AG04450 (cell line): ENCODE data around the gene WDR27. TPM values are rescaled to one million over a fixed set of nuclear protein-coding genes. Genes with fewer than 3 reads are reported as not detected.

Source experiments
- CTCF ChIA-PET: fragments of 300-600, 350-600 bp; formaldehyde crosslinking; extraction: SDS; loops from one replicate; lab custom pipeline; 2022; ENCODE audit warnings: antibody characterized with exemption, inconsistent platforms; lab: Charles Lee
- POLR2A ChIA-PET: fragments of 350-600 bp; formaldehyde crosslinking; extraction: SDS; loops from one replicate; lab custom pipeline; 2021; ENCODE audit warnings: antibody characterized with exemption, inconsistent platforms; lab: Yijun Ruan, JAX
- DNase-seq: peaks from one replicate; pipeline ENCODE4 v3.0.0-alpha.2; 2011; ENCODE audit warnings: low read depth, low spot score
- H3K27ac ChIP-seq: one replicate; pipeline ENCODE4 v1.5.1; 2012; ENCODE audit warnings: low read depth, low read length, control low read depth
- H3K27me3 ChIP-seq: one replicate; pipeline ENCODE4 v1.6.0; 2012; ENCODE audit warnings: low read length; ENCODE audit not compliant: control insufficient read depth, insufficient read depth
- H3K4me3 ChIP-seq: 2 replicates; pipeline ENCODE4 v1.5.1; 2011; ENCODE audit warnings: mild to moderate bottlenecking, low read depth, low read length, control low read depth
- H3K9me3 ChIP-seq: 2 replicates; pipeline ENCODE4 v1.5.1; 2012; ENCODE audit warnings: low read length; ENCODE audit not compliant: control insufficient read depth, insufficient read depth
- polyA plus RNA-seq: library from polyadenylated mRNA; depleted of rRNA; stranded (reverse); fragments of >200 nt; gene quantifications from 2 replicates; pipeline ENCODE4 v1.2.3, GENCODE V29; 2011
- TF ChIP-seq, protein P1 (sequence below): IDR thresholded peaks from 2 replicates; pipeline ENCODE4 v1.5.1; 2011; ENCODE audit warnings: low read depth, low read length, control low read depth, inconsistent platforms

Gene WDR27
- polyA plus RNA-seq, 1 experiment, result 20.5 TPM

DNA sequence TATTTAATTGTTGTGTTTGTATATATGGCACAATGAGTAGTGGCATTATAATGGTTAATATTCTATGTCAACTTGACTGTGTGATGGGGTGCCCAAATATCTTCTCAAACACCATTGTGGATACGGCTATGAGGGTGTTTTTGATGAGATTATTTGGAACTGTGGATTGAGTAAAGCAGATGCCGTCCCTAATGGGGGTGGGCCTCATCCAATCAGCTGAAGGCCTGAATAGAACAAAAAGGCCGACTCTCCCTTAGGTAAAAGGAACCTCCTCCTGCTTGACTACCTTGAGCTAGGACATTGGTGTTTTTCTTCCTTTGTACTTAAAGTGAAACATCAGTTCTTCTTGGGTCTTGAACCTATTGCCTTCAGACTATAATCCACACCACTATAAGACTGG, 207.8 kb downstream of the WDR27 start:
- ChIA-PET CTCF (no interaction called here), POLR2A (no interaction called here)
- Histone ChIP-seq H3K27me3 (no peaks in the 10 kb centered on the region), H3K27ac (no peak overlapping the region), H3K9me3 (no peaks in the 10 kb centered on the region), H3K4me3 (no peak overlapping the region)
- DNase-seq, result no peak
- TF ChIP-seq, protein P1, sequence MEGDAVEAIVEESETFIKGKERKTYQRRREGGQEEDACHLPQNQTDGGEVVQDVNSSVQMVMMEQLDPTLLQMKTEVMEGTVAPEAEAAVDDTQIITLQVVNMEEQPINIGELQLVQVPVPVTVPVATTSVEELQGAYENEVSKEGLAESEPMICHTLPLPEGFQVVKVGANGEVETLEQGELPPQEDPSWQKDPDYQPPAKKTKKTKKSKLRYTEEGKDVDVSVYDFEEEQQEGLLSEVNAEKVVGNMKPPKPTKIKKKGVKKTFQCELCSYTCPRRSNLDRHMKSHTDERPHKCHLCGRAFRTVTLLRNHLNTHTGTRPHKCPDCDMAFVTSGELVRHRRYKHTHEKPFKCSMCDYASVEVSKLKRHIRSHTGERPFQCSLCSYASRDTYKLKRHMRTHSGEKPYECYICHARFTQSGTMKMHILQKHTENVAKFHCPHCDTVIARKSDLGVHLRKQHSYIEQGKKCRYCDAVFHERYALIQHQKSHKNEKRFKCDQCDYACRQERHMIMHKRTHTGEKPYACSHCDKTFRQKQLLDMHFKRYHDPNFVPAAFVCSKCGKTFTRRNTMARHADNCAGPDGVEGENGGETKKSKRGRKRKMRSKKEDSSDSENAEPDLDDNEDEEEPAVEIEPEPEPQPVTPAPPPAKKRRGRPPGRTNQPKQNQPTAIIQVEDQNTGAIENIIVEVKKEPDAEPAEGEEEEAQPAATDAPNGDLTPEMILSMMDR, result no peak

DNA sequence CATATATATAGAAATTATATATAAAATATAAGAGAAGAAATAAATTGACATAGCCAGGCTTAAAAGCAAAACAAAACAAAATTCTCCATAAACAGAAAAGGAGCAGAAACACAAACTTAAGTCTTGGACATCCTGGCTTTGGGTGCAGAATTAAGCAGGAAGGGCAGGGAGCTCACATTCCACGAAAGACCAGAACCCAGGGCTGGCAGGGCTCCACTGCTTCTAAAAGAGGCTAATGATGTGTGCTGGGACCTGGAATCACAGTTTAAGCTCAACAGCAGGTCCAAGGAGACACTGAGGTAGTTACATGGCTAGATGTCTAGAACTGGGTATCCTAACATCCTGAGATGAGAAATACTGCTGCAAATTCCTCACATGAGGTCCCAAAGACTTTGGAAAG, 210.3 kb downstream of the WDR27 start:
- Histone ChIP-seq H3K4me3 (no peak overlapping the region), H3K27ac (no peak overlapping the region), H3K27me3 (no peaks in the 10 kb centered on the region), H3K9me3 (no peaks in the 10 kb centered on the region)
- DNase-seq, result no peak
- POLR2A ChIA-PET, result no interaction called here
- TF ChIP-seq, protein P1, result no peak
- CTCF ChIA-PET, result no interaction called here

DNA sequence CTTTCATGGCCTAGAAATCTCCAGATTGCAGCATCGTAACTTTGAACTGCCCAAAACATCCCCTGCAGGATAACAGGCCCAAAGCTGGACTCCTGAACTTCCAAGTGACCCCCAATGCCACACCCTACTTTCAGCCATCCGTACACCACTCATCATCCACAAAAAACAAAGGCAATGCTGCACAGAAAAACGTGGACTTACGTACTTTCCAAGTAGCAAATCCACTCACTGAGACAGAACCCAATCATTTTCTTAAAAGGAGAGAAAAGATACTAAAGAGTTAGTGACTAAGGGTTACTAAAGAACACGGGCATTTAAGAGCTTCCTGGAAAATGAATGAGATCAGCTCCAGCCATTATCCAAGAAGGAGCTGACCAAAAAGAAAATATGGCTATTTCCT, 211.0 kb downstream of the WDR27 start:
- H3K4me3 ChIP-seq, result no peak overlapping the region
- H3K9me3 ChIP-seq, result no peaks in the 10 kb centered on the region
- no peak overlapping the region for H3K27ac ChIP-seq
- no peaks in the 10 kb centered on the region for H3K27me3 ChIP-seq
- TF ChIP-seq, protein P1, result no peak
- no peak for DNase-seq
- CTCF ChIA-PET, result no interaction called here
- POLR2A ChIA-PET, result no interaction called here

DNA sequence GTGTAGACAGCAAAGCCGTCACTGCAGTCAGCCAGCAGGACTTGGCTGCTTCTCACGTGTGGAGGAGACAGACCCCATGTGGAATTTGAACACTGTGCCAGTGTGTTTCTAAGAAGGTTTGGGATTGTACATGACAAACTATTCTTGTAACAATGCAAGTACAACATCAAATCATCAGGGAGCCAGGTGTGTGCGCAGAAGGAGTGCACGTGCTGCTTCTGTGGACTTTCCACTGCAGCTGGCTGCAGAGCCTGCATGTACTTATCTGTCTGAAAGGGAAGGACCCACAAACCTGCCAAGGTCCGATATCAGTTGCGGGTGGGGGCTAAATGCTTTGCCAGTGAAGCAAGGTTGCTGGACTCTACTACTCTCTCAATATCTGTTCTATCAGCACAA, 211.6 kb downstream of the WDR27 start:
- CTCF ChIA-PET, result no interaction called here

DNA sequence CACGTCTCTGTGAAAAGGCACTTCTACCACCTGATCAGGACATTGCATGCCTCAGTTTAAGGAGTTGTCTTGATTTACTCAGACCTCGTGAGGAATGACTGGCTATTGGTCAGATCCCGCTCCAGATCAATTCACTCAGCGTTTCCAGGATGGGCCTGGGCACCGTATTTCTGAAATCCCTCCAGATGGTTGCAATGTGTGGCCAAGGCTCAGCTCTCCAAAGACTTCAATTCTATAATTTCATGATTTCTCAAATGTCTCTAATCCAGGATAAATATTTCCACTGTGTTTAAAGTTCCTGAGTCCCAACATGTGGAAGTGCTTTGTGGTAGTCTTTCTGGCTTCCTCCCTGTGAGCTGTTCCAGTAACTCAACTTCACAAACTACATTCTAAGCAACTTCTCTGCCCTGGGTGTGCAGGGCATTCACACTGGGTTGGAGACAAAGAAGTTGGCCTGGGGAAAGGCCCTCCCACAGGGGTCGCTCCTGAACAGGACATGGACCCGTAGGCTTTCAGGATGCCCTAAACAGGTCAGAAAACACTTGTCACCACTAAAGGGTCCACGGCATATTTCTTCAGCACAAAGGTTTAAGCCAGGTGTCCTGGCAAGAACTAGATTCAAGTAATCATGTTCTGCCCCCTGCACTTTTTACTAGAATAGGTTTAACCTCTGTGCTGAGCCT, 212.1 kb downstream of the WDR27 start:
- H3K4me3 ChIP-seq, result no peak overlapping the region
- H3K9me3 ChIP-seq, result no peaks in the 10 kb centered on the region
- H3K27ac ChIP-seq, result no peak overlapping the region
- ChIA-PET POLR2A (no interaction called here), CTCF (no interaction called here)
- TF ChIP-seq, protein P1, result no peak
- no peaks in the 10 kb centered on the region for H3K27me3 ChIP-seq
- no peak for DNase-seq

More for the DNA sequence above, 211.6 kb downstream of the WDR27 start:
- no peak overlapping the region for H3K4me3 ChIP-seq
- no peak overlapping the region for H3K27ac ChIP-seq
- no peak for DNase-seq
- H3K9me3 ChIP-seq, result no peaks in the 10 kb centered on the region
- POLR2A ChIA-PET, result no interaction called here
- no peaks in the 10 kb centered on the region for H3K27me3 ChIP-seq
- TF ChIP-seq, protein P1, result no peak
